Neural cell (in vitro differentiated cells): ENCODE results near the gene UBQLNL. TPM values are rescaled to one million over a fixed set of nuclear protein-coding genes. Genes with fewer than 3 reads are reported as not detected.

Experiments used
- H2AFZ ChIP-seq: fragments of 200-600, 300-800 bp; sonication (generic), shearing (Covaris generic); 2 replicates; pipeline ENCODE4 v1.6.0; 2014; ENCODE audit warnings: low read depth, mild to moderate bottlenecking, antibody characterized with exemption, low read length, moderate library complexity
- H3F3A ChIP-seq: fragments of 200-600 bp; shearing (Covaris generic); 2 replicates; pipeline ENCODE4 v1.6.1; 2016; ENCODE audit warnings: mild to moderate bottlenecking, moderate library complexity, mixed read lengths, antibody characterized with exemption, low read length; ENCODE audit not compliant: insufficient read depth, poor library complexity, severe bottlenecking
- H3K27ac ChIP-seq: fragments of 200-600, 300-800 bp; sonication (generic), shearing (Covaris generic); 2 replicates; pipeline ENCODE4 v1.5.1; 2014; ENCODE audit warnings: mild to moderate bottlenecking, low read length, moderate library complexity
- H3K27me3 ChIP-seq: fragments of 300-800, 200-600 bp; sonication (generic), shearing (Covaris generic); 2 replicates; pipeline ENCODE4 v1.6.0; 2014; ENCODE audit warnings: mild to moderate bottlenecking, low read depth, low read length, moderate library complexity; ENCODE audit not compliant: insufficient read depth
- H3K36me3 ChIP-seq: fragments of 300-800, 200-600 bp; sonication (generic), shearing (Covaris generic); 2 replicates; pipeline ENCODE4 v1.5.1; 2014; ENCODE audit warnings: mild to moderate bottlenecking, antibody characterized with exemption, low read length, moderate library complexity; ENCODE audit not compliant: insufficient read depth
- H3K4me2 ChIP-seq: fragments of 300-800, 200-600 bp; sonication (generic), shearing (Covaris generic); 2 replicates; pipeline ENCODE4 v1.6.0; 2014; ENCODE audit warnings: mild to moderate bottlenecking, low read length
- H3K4me3 ChIP-seq: fragments of 300-800, 200-600 bp; sonication (generic), shearing (Covaris generic); 2 replicates; pipeline ENCODE4 v1.5.1; 2014; ENCODE audit warnings: mild to moderate bottlenecking, low read length, moderate library complexity
- H3K79me2 ChIP-seq: fragments of 200-600 bp; shearing (Covaris generic); replicated peaks from 2 replicates; pipeline ENCODE4 v1.6.0; 2014; ENCODE audit warnings: mild to moderate bottlenecking, low read length, moderate library complexity; ENCODE audit not compliant: insufficient read depth
- H3K9ac ChIP-seq: fragments of 300-800, 200-600 bp; sonication (generic), shearing (Covaris generic); 2 replicates; pipeline ENCODE4 v1.6.1; 2016; ENCODE audit warnings: mild to moderate bottlenecking, low read length, mixed read lengths
- H3K9me2 ChIP-seq: fragments of 200-600 bp; shearing (Covaris generic); 2 replicates; pipeline ENCODE4 v1.6.1; 2016; ENCODE audit warnings: mild to moderate bottlenecking, low read length, mixed read lengths; ENCODE audit not compliant: insufficient read depth
- H3K9me3 ChIP-seq: fragments of 200-600, 300-800 bp; sonication (generic), shearing (Covaris generic); 2 replicates; pipeline ENCODE4 v1.6.1; 2016; ENCODE audit warnings: mild to moderate bottlenecking, mixed run types, low read length, moderate library complexity, mixed read lengths
- H4K20me1 ChIP-seq: fragments of 200-600 bp; shearing (Covaris generic); 2 replicates; pipeline ENCODE4 v1.6.1; 2016; ENCODE audit warnings: mild to moderate bottlenecking, mixed run types; ENCODE audit not compliant: insufficient read depth
- EP300 ChIP-seq: fragments of 450-650 bp; conservative IDR thresholded peaks from 2 replicates; pipeline ENCODE4 v1.6.1; 2014; ENCODE audit warnings: antibody characterized with exemption, mild to moderate bottlenecking, moderate library complexity; ENCODE audit not compliant: poor library complexity, severe bottlenecking
- EZH2 ChIP-seq: fragments of 200-600, 300-800 bp; shearing (Covaris generic), sonication (generic); IDR thresholded peaks from 2 replicates; pipeline ENCODE4 v1.6.1; 2014; ENCODE audit warnings: antibody characterized with exemption, low read length, borderline replicate concordance, mild to moderate bottlenecking; ENCODE audit not compliant: insufficient read depth, poor library complexity, severe bottlenecking
- MXI1 ChIP-seq: fragments of 450-650 bp; conservative IDR thresholded peaks from 2 replicates; pipeline ENCODE4 v1.6.1; 2014; ENCODE audit warnings: antibody characterized with exemption, mild to moderate bottlenecking; ENCODE audit not compliant: poor library complexity, severe bottlenecking
- POLR2AphosphoS5 ChIP-seq: IDR thresholded peaks from 2 replicates; pipeline ENCODE4 v1.6.1; 2012
- RAD21 ChIP-seq: fragments of 450-650 bp; conservative IDR thresholded peaks from 2 replicates; pipeline ENCODE4 v1.6.1; 2014; ENCODE audit warnings: antibody characterized with exemption, mild to moderate bottlenecking, moderate library complexity
- SMC3 ChIP-seq: fragments of 450-650 bp; conservative IDR thresholded peaks from 2 replicates; pipeline ENCODE4 v1.6.1; 2014; ENCODE audit warnings: antibody characterized with exemption, mild to moderate bottlenecking, moderate library complexity; ENCODE audit not compliant: poor library complexity
- TAF1 ChIP-seq: IDR thresholded peaks from 2 replicates; pipeline ENCODE4 v1.6.1; 2012; ENCODE audit warnings: low read depth
- polyA plus RNA-seq: library from polyadenylated mRNA; depleted of rRNA; stranded (reverse); fragments of >200 nt; gene quantifications from 2 replicates; pipeline ENCODE4 v1.2.3, GENCODE V29; 2014
- TF ChIP-seq, protein P1 (sequence below): fragments of 450-650 bp; IDR thresholded peaks from 2 replicates; pipeline ENCODE4 v1.5.1; 2014; ENCODE audit warnings: antibody characterized with exemption, mild to moderate bottlenecking, moderate library complexity; ENCODE audit not compliant: poor library complexity, severe bottlenecking
- TF ChIP-seq, protein P2 (sequence below): IDR thresholded peaks from 2 replicates; pipeline ENCODE4 v1.6.1; 2012; ENCODE audit warnings: borderline replicate concordance

UBQLNL gene
- polyA plus RNA-seq, 1 donor from 2014 or later, result not detected

DNA sequence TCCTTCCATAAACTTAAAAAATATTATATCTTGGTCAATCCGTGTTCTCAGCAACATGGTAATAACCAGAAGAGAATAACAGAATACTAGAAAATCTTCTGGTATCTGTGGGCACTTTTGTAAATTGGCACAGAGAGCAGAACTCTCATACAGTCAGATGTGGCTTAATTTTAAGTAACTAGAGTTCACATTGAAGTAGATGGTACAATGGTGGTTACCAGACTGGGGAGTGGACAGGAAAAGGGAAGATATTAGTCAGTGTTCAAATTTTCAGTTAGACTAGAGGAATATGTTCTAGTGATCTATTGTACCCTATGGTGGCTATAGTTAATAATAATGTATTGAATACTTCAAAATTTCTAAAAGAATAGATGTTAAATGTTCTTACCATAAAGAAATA, 24.9 kb upstream of the UBQLNL start:
- Histone ChIP-seq H2AFZ (no peak overlapping the region), H3K9me2 (no peaks in the 10 kb centered on the region), H3K4me3 (no peak overlapping the region), H3K27me3 (no peaks in the 10 kb centered on the region), H3K36me3 (no peaks in the 10 kb centered on the region), H4K20me1 (no peaks in the 10 kb centered on the region), H3K4me2 (no peak overlapping the region), H3K79me2 (no peaks in the 10 kb centered on the region), H3K9ac (no peak overlapping the region), H3F3A (no peaks in the 10 kb centered on the region), H3K9me3 (no peaks in the 10 kb centered on the region), H3K27ac (no peak overlapping the region)
- TF ChIP-seq EP300 (no peak), MXI1 (no peak), POLR2AphosphoS5 (no peak), RAD21 (no peak), SMC3 (no peak), EZH2 (no peak)
- TF ChIP-seq, protein P1, sequence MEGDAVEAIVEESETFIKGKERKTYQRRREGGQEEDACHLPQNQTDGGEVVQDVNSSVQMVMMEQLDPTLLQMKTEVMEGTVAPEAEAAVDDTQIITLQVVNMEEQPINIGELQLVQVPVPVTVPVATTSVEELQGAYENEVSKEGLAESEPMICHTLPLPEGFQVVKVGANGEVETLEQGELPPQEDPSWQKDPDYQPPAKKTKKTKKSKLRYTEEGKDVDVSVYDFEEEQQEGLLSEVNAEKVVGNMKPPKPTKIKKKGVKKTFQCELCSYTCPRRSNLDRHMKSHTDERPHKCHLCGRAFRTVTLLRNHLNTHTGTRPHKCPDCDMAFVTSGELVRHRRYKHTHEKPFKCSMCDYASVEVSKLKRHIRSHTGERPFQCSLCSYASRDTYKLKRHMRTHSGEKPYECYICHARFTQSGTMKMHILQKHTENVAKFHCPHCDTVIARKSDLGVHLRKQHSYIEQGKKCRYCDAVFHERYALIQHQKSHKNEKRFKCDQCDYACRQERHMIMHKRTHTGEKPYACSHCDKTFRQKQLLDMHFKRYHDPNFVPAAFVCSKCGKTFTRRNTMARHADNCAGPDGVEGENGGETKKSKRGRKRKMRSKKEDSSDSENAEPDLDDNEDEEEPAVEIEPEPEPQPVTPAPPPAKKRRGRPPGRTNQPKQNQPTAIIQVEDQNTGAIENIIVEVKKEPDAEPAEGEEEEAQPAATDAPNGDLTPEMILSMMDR, result no peak
- TF ChIP-seq, protein P2, sequence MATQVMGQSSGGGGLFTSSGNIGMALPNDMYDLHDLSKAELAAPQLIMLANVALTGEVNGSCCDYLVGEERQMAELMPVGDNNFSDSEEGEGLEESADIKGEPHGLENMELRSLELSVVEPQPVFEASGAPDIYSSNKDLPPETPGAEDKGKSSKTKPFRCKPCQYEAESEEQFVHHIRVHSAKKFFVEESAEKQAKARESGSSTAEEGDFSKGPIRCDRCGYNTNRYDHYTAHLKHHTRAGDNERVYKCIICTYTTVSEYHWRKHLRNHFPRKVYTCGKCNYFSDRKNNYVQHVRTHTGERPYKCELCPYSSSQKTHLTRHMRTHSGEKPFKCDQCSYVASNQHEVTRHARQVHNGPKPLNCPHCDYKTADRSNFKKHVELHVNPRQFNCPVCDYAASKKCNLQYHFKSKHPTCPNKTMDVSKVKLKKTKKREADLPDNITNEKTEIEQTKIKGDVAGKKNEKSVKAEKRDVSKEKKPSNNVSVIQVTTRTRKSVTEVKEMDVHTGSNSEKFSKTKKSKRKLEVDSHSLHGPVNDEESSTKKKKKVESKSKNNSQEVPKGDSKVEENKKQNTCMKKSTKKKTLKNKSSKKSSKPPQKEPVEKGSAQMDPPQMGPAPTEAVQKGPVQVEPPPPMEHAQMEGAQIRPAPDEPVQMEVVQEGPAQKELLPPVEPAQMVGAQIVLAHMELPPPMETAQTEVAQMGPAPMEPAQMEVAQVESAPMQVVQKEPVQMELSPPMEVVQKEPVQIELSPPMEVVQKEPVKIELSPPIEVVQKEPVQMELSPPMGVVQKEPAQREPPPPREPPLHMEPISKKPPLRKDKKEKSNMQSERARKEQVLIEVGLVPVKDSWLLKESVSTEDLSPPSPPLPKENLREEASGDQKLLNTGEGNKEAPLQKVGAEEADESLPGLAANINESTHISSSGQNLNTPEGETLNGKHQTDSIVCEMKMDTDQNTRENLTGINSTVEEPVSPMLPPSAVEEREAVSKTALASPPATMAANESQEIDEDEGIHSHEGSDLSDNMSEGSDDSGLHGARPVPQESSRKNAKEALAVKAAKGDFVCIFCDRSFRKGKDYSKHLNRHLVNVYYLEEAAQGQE, result no peak

DNA sequence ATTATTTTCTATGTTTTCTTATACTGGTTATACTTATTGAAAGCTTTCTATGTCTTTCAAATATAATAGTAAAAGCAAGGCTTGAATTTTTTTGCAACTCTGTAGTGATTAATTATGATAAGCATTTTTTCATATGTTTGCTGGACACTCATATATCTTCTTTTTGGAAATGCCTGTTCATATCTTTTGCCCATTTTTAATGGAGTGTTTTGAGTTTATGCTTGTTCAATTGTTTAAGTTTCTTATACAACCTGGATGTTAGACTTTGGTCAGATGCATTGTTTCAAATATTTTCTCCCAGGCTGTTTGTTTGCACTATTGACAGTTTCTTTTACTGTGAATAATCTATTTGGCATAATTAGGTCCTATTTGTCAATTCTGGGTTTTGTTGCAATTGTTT, 20.0 kb upstream of the UBQLNL start:
- no peak for TF ChIP-seq EZH2
- no peak for TF ChIP-seq TAF1
- no peak for TF ChIP-seq RAD21
- Histone ChIP-seq H3K9me2 (no peaks in the 10 kb centered on the region), H3K4me3 (no peak overlapping the region), H3K79me2 (no peaks in the 10 kb centered on the region), H4K20me1 (no peaks in the 10 kb centered on the region), H3K27ac (no peak overlapping the region), H3K9me3 (no peaks in the 10 kb centered on the region), H3K4me2 (no peak overlapping the region), H2AFZ (no peak overlapping the region), H3K27me3 (no peaks in the 10 kb centered on the region), H3K36me3 (no peaks in the 10 kb centered on the region), H3F3A (no peaks in the 10 kb centered on the region), H3K9ac (no peak overlapping the region)

DNA sequence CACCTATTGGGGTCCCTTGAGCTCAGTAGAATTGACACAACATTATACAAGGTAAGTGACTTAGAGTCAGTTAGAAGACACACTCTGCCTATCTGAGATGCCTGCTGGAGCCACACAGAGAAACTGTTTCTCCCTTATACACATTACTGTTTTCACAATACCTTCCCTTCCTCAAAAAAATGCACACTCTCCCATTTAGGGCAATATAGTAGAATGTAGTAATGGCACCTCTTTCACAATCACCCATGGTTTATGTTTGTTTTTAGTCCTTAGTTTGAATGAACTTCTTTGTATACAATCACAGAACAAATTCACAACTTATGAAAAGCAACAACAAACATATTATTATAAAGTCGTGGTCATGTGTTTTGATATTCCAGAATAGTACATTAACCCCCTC, 17.5 kb upstream of the UBQLNL start:
- Histone ChIP-seq H2AFZ (no peak overlapping the region), H3K9me2 (no peaks in the 10 kb centered on the region), H3K9ac (no peak overlapping the region), H3F3A (no peaks in the 10 kb centered on the region), H3K4me3 (no peak overlapping the region), H3K27ac (no peak overlapping the region), H3K79me2 (no peaks in the 10 kb centered on the region), H3K36me3 (no peaks in the 10 kb centered on the region), H3K4me2 (no peak overlapping the region), H3K27me3 (no peaks in the 10 kb centered on the region), H4K20me1 (no peaks in the 10 kb centered on the region), H3K9me3 (no peaks in the 10 kb centered on the region)
- TF ChIP-seq EP300 (no peak), TAF1 (no peak), SMC3 (no peak), MXI1 (no peak), POLR2AphosphoS5 (no peak), EZH2 (no peak), RAD21 (no peak)
- TF ChIP-seq, protein P2, result no peak
- TF ChIP-seq, protein P1, result no peak
